Skeletal muscle satellite cell (primary cell): ENCODE results near the gene LVRN.

ENCODE experiments used
- H3K27me3 ChIP-seq: 2 replicates; pipeline ENCODE4 v1.7.0; 2013; ENCODE audit warnings: low read length; ENCODE audit not compliant: control insufficient read depth, insufficient read depth
- H3K36me3 ChIP-seq: 2 replicates; pipeline ENCODE4 v1.7.0; 2013; ENCODE audit warnings: mild to moderate bottlenecking, control low read depth, low read length; ENCODE audit not compliant: insufficient read depth
- H3K4me1 ChIP-seq: 2 replicates; pipeline ENCODE4 v1.7.0; 2013; ENCODE audit warnings: low read length; ENCODE audit not compliant: control insufficient read depth, insufficient read depth
- H3K4me2 ChIP-seq: 2 replicates; pipeline ENCODE4 v1.7.0; 2013; ENCODE audit warnings: mild to moderate bottlenecking, low read length
- H3K4me3 ChIP-seq: 2 replicates; pipeline ENCODE4 v1.7.0; 2013; ENCODE audit warnings: low read length
- H3K9ac ChIP-seq: 2 replicates; pipeline ENCODE4 v1.7.0; 2013; ENCODE audit warnings: mild to moderate bottlenecking, low read depth, low read length, moderate library complexity
- H3K9me3 ChIP-seq: replicated peaks from 2 replicates; pipeline ENCODE4 v1.7.0; 2013; ENCODE audit warnings: mild to moderate bottlenecking, control low read depth, low read length

The LVRN gene

GRCh38 chr5:116068028-116068632 lies 105.9 kb downstream of the LVRN start:
- H3K4me2 ChIP-seq: no peak overlapping the region
- no peak overlapping the region for H3K4me3 ChIP-seq
- peaks cover 3% of the 10 kb centered on the region for H3K27me3 ChIP-seq
- no peaks in the 10 kb centered on the region for H3K36me3 ChIP-seq
- H3K4me1 ChIP-seq: no peaks in the 10 kb centered on the region
- H3K9me3 ChIP-seq: no peaks in the 10 kb centered on the region
- no peak overlapping the region for H3K9ac ChIP-seq

- no peaks in the 10 kb centered on the region for H3K36me3 ChIP-seq
- H3K4me3 ChIP-seq: no peak overlapping the region
- no peak overlapping the region for H3K9ac ChIP-seq
- H3K27me3 ChIP-seq: peaks cover 3% of the 10 kb centered on the region
- H3K4me1 ChIP-seq: no peaks in the 10 kb centered on the region
- no peak overlapping the region for H3K4me2 ChIP-seq
- H3K9me3 ChIP-seq: no peaks in the 10 kb centered on the region
Measured at GRCh38 chr5:116071211-116071610, 108.9 kb downstream of the LVRN start.

- Histone ChIP-seq H3K4me1 (no peaks in the 10 kb centered on the region), H3K4me2 (no peak overlapping the region), H3K9ac (no peak overlapping the region), H3K4me3 (no peak overlapping the region), H3K36me3 (no peaks in the 10 kb centered on the region), H3K9me3 (no peaks in the 10 kb centered on the region), H3K27me3 (no peaks in the 10 kb centered on the region)
Measured at GRCh38 chr5:116075191-116075831, 113.0 kb downstream of the LVRN start.

- Histone ChIP-seq H3K9ac (no peak overlapping the region), H3K4me3 (no peak overlapping the region), H3K4me2 (no peak overlapping the region), H3K9me3 (no peaks in the 10 kb centered on the region), H3K36me3 (no peaks in the 10 kb centered on the region), H3K4me1 (no peaks in the 10 kb centered on the region), H3K27me3 (no peaks in the 10 kb centered on the region)
Measured at GRCh38 chr5:116076496-116076895, 114.2 kb downstream of the LVRN start.
